ENCODE results near the gene RAI1. TPM values are rescaled to one million over a fixed set of nuclear protein-coding genes. Genes with fewer than 3 reads are reported as not detected.
A peak's percentile ranks its signal among the peaks of the same experiment; 100 is the strongest.

The RAI1 gene
- total RNA-seq, 4 donors from 2014 or later = 17.0 to 36.3 (median 22.3) TPM

- intact Hi-C loops (cut with DNase I) = no loop called here
- Histone ChIP-seq H3K4me3 (no peak overlapping the region), H3K27ac (peak overlapping the region in 3 of 4 donors; percentile 63 to 80 (median 72)), H3K4me1 (peaks cover 39 to 82% (median 42%) of the 10 kb centered on the region in 3 donors), H3K27me3 (no peaks in the 10 kb centered on the region), H3K9me3 (no peaks in the 10 kb centered on the region), H3K36me3 (no peaks in the 10 kb centered on the region)
- DNase-seq = no peak
- WGBS, 2 donors = 37 to 53% methylated on average over 5 to 8 of the region's 12 CpGs
- no peak for TF ChIP-seq POLR2A (IDR thresholded peaks at IDR 0.05)
Observed at GRCh38 chr17:17831208-17832031, 150.2 kb downstream of the RAI1 start.

- Histone ChIP-seq H3K4me1 (peaks cover 37 to 82% (median 38%) of the 10 kb centered on the region in 3 donors), H3K27ac (peak overlapping the region in 3 of 4 donors; percentile 63 to 80 (median 72)), H3K4me3 (no peak overlapping the region), H3K36me3 (no peaks in the 10 kb centered on the region), H3K27me3 (no peaks in the 10 kb centered on the region), H3K9me3 (no peaks in the 10 kb centered on the region)
- 77 to 81% methylated on average over 2 of the region's 2 CpGs for WGBS, 2 donors
- no peak for DNase-seq
- intact Hi-C loops (cut with DNase I) = no loop called here
- TF ChIP-seq, protein P1, sequence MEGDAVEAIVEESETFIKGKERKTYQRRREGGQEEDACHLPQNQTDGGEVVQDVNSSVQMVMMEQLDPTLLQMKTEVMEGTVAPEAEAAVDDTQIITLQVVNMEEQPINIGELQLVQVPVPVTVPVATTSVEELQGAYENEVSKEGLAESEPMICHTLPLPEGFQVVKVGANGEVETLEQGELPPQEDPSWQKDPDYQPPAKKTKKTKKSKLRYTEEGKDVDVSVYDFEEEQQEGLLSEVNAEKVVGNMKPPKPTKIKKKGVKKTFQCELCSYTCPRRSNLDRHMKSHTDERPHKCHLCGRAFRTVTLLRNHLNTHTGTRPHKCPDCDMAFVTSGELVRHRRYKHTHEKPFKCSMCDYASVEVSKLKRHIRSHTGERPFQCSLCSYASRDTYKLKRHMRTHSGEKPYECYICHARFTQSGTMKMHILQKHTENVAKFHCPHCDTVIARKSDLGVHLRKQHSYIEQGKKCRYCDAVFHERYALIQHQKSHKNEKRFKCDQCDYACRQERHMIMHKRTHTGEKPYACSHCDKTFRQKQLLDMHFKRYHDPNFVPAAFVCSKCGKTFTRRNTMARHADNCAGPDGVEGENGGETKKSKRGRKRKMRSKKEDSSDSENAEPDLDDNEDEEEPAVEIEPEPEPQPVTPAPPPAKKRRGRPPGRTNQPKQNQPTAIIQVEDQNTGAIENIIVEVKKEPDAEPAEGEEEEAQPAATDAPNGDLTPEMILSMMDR (IDR thresholded peaks at IDR 0.05) = no peak
- no peak for TF ChIP-seq POLR2A (IDR thresholded peaks at IDR 0.05)
Observed at GRCh38 chr17:17832032-17832363, 150.7 kb downstream of the RAI1 start.

GRCh38 chr17:17833658-17834357 lies 152.6 kb downstream of the RAI1 start:
- Histone ChIP-seq H3K4me3 (no peak overlapping the region), H3K9me3 (no peaks in the 10 kb centered on the region), H3K36me3 (no peaks in the 10 kb centered on the region), H3K27ac (peak overlapping the region in 1 of 4 donors; percentile 100), H3K27me3 (no peaks in the 10 kb centered on the region), H3K4me1 (peaks cover 46 to 84% (median 51%) of the 10 kb centered on the region in 3 donors)
- WGBS, 2 donors = 69 to 74% methylated on average over 8 of the region's 8 CpGs
- no peak for DNase-seq
- TF ChIP-seq, protein P1 (IDR thresholded peaks at IDR 0.05) = no peak
- TF ChIP-seq POLR2A (IDR thresholded peaks at IDR 0.05) = no peak
- intact Hi-C loops (cut with DNase I) = no loop called here

- Histone ChIP-seq H3K27ac (peak overlapping the region; percentile 97 to 100 (median 98)), H3K4me3 (no peak overlapping the region), H3K36me3 (no peaks in the 10 kb centered on the region), H3K9me3 (no peaks in the 10 kb centered on the region), H3K27me3 (no peaks in the 10 kb centered on the region), H3K4me1 (peaks cover 56 to 96% (median 62%) of the 10 kb centered on the region in 3 donors)
- 45 to 67% methylated on average over 2 to 3 of the region's 4 CpGs for WGBS, 2 donors
- DNase-seq = no peak
- TF ChIP-seq, protein P1 (IDR thresholded peaks at IDR 0.05) = no peak
- no peak for TF ChIP-seq POLR2A (IDR thresholded peaks at IDR 0.05)
- intact Hi-C loops (cut with DNase I) = no loop called here
Observed at GRCh38 chr17:17834974-17835373, 153.7 kb downstream of the RAI1 start.

DNA sequence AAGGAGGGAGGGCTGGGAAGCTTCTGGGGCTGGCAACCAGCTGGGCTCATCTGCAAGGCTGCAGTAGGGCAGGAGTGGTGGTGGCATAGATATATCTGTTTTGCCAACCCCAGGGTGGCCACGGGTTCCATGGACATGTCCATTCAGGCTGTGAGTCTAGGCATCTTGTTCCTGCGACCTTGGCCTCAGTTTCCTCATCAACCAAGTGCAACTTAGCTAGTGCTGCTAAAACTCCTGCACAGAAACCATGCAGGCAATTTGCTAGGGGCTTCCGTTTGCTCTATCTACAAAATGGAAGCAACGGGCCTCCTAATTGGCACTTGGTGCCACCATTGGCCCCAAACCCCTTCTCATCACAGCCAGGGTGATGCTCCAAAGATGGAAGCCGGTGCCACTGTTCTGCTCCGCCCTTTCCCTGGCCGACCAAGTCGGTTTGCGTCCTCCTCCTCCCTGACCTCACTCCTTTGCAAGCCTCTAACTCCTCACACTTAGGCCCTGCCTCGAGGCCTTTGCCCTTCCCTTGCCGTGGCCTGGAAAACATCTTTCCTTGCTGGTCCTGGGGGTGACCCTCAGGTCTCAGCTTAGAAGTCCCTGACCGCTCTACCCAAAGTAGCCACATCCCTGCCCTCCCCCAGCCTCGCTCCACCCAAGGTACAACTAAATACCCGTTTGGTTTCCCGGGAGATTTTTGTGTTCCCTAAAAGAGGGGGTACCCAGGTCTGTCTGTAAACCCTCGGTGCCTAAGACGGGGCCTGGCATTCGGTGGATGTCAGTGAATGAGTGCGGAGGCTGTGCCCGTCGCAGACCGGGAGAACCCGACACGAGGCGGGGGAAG lies 154.4 kb downstream of the RAI1 start:
- DNase-seq = no peak
- intact Hi-C loops (cut with DNase I) = no loop called here
- WGBS, 2 donors = 48 to 50% methylated on average over 10 to 13 of the region's 25 CpGs
- H3K4me3 ChIP-seq = peak overlapping the region; percentile 70 to 95 (median 85)
- no peak for TF ChIP-seq POLR2A (IDR thresholded peaks at IDR 0.05)
- TF ChIP-seq, protein P1 (IDR thresholded peaks at IDR 0.05) = peak in 1 of 6 experiments; percentile 28
- H3K27me3 ChIP-seq = no peaks in the 10 kb centered on the region
- no peaks in the 10 kb centered on the region for H3K9me3 ChIP-seq
- peak overlapping the region; percentile 97 to 100 (median 98) for H3K27ac ChIP-seq
- peaks cover 60 to 96% (median 63%) of the 10 kb centered on the region in 3 donors for H3K4me1 ChIP-seq
- no peaks in the 10 kb centered on the region for H3K36me3 ChIP-seq

Data from esophagus squamous epithelium (tissue), 5 donors.